Measurements from ENCODE around the gene GRIA2.
"Not testable (repeated sequence)": the region's sequence is repeated elsewhere in the genome, so short reads cannot be mapped to it uniquely, and the experiment has no call there.

GRIA2 gene

GRCh38 chr4:157220371-157220881 lies at the start of gene GRIA2:
Gene GRIA2, plus strand, starts transcription at chr4:157220728. Its CDS starts 315 bp downstream, at chr4:157221043.
- DNase-seq, result peak in 1 of 2 donors; percentile 26

GRCh38 chr4:157172011-157172410 lies 48.5 kb upstream of the GRIA2 start:
- DNase-seq, result no peak

GRCh38 chr4:157180268-157180667 lies 40.3 kb upstream of the GRIA2 start:
- not testable (repeated sequence) for DNase-seq

- no peak for DNase-seq
Measured at GRCh38 chr4:157184300-157184699, 36.2 kb upstream of the GRIA2 start.

- DNase-seq, result no peak
Measured at GRCh38 chr4:157185363-157185762, 35.2 kb upstream of the GRIA2 start.

GRCh38 chr4:157195374-157195773 lies 25.2 kb upstream of the GRIA2 start:
- DNase-seq, result no peak

GRCh38 chr4:157196046-157196445 lies 24.5 kb upstream of the GRIA2 start:
- no peak for DNase-seq

- DNase-seq, result peak; percentile 23 to 46
Measured at GRCh38 chr4:157204634-157205244, 15.8 kb upstream of the GRIA2 start.

GRCh38 chr4:157217708-157218107 lies 2.8 kb upstream of the GRIA2 start:
- no peak for DNase-seq

GRCh38 chr4:157219711-157220370 lies 687 bp upstream of the GRIA2 start:
- DNase-seq, result no peak

GRCh38 chr4:157221426-157221894 lies 932 bp downstream of the GRIA2 start:
- DNase-seq, result no peak

- no peak for DNase-seq
Measured at GRCh38 chr4:157221895-157222770, 1.6 kb downstream of the GRIA2 start.

GRCh38 chr4:157222771-157223160 lies 2.2 kb downstream of the GRIA2 start:
- DNase-seq, result no peak

GRCh38 chr4:157223456-157223855 lies 2.9 kb downstream of the GRIA2 start:
- no peak for DNase-seq

- DNase-seq, result no peak
Measured at GRCh38 chr4:157225096-157225495, 4.6 kb downstream of the GRIA2 start.

GRCh38 chr4:157226035-157226434 lies 5.5 kb downstream of the GRIA2 start:
- DNase-seq, result no peak

GRCh38 chr4:157226601-157227000 lies 6.1 kb downstream of the GRIA2 start:
- DNase-seq, result no peak

- DNase-seq, result no peak
Measured at GRCh38 chr4:157231525-157231924, 11.0 kb downstream of the GRIA2 start.

- DNase-seq, result no peak
Measured at GRCh38 chr4:157242871-157243270, 22.3 kb downstream of the GRIA2 start.

GRCh38 chr4:157244348-157244747 lies 23.8 kb downstream of the GRIA2 start:
- DNase-seq, result no peak

GRCh38 chr4:157245351-157245750 lies 24.8 kb downstream of the GRIA2 start:
- DNase-seq, result no peak

GRCh38 chr4:157246964-157247363 lies 26.4 kb downstream of the GRIA2 start:
- DNase-seq, result no peak

GRCh38 chr4:157258165-157258564 lies 37.6 kb downstream of the GRIA2 start:
- DNase-seq, result not testable (repeated sequence)
